ENCODE measurements around the gene DMPK.

Gene DMPK

GRCh38 chr19:45804959-45805230 is 22.6 kb upstream of the DMPK start:
- Histone ChIP-seq H4K20me1 (ENCODE audit: insufficient read depth, low read length) (no peaks in the 10 kb centered on the region), H3K36me3 (replicated peaks; ENCODE audit: low read depth, low read length) (no peaks in the 10 kb centered on the region), H3K27ac (ENCODE audit: low read length) (no peak overlapping the region), H3K4me1 (ENCODE audit: low read length) (peaks cover 24% of the 10 kb centered on the region), H3K9ac (ENCODE audit: low read length) (no peak overlapping the region), H2AFZ (ENCODE audit: low read depth, low read length) (no peak overlapping the region), H3K9me3 (ENCODE audit: insufficient read depth, low read length) (no peaks in the 10 kb centered on the region), H3K79me2 (ENCODE audit: low read length) (no peaks in the 10 kb centered on the region), H3K27me3 (ENCODE audit: low read depth, low read length) (no peaks in the 10 kb centered on the region; the same call in 1 of the 2 replicates), H3K4me2 (ENCODE audit: low read length) (no peak overlapping the region), H3K4me3 (ENCODE audit: low read length) (no peak overlapping the region)
- TF ChIP-seq CTCF (IDR thresholded peaks at IDR 0.05; ENCODE audit: low read depth, low read length), result no peak
- no peak for TF ChIP-seq EZH2phosphoT487 (IDR thresholded peaks at IDR 0.05; ENCODE audit: low read depth)

DNA sequence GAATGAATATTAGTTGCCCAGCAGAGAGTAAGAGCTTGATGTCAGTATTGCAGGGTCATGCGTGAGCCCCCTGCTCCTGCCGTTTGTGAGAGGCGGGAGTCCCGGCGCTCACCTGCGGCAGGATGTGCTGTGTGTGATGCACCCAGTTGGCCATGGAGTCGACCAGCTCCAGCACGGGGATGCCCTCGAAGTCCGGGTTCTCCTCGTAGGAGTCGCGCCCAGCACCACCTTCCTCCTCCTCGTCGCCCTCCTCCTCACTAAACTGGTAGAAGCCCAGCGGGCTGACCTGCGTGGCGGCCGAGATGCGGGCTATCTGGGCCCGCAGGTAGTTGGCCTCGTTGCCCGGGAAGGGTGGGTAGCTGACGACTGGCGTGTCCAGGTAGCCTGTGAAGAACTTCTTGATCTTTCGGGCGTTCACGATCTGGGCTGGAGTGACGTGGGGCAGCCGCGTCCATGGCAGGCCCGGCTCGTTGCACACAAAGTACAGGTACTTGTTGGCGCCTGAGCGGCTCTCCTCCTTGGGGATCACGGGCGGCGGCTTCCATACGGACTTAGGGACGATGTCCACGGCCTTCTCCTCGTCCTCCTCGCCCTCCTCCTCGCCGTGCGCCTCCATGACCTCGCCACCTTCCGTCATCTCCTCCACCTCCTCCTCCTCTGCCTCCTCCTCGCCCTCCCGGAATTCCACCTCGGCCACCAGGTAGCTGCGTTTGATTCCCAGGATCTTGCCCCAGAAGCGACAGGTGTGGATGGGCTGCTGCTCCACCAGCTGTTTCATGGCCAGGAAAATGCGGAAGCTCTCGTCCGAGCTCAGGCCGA is 22.1 kb upstream of the DMPK start:
- no peak overlapping the region for H2AFZ ChIP-seq (ENCODE audit: low read depth, low read length)
- no peaks in the 10 kb centered on the region for H3K9me3 ChIP-seq (ENCODE audit: insufficient read depth, low read length)
- no peaks in the 10 kb centered on the region for H3K36me3 ChIP-seq (replicated peaks; ENCODE audit: low read depth, low read length)

GRCh38 chr19:45801603-45802175 is 19.4 kb upstream of the DMPK start:
- peak overlapping the region; percentile 23; the same call in 1 of the 2 replicates for H3K4me2 ChIP-seq (ENCODE audit: low read length)

More for the DNA sequence above, 22.1 kb upstream of the DMPK start:
- Histone ChIP-seq H3K27me3 (ENCODE audit: low read depth, low read length) (no peaks in the 10 kb centered on the region; the same call in 1 of the 2 replicates), H4K20me1 (ENCODE audit: insufficient read depth, low read length) (no peaks in the 10 kb centered on the region), H3K4me2 (ENCODE audit: low read length) (no peak overlapping the region), H3K9ac (ENCODE audit: low read length) (no peak overlapping the region), H3K27ac (ENCODE audit: low read length) (no peak overlapping the region), H3K4me3 (ENCODE audit: low read length) (no peak overlapping the region), H3K79me2 (ENCODE audit: low read length) (no peaks in the 10 kb centered on the region), H3K4me1 (ENCODE audit: low read length) (peaks cover 22% of the 10 kb centered on the region)
- no peak for TF ChIP-seq CTCF (IDR thresholded peaks at IDR 0.05; ENCODE audit: low read depth, low read length)
- TF ChIP-seq EZH2phosphoT487 (IDR thresholded peaks at IDR 0.05; ENCODE audit: low read depth), result no peak

More at GRCh38 chr19:45801603-45802175, 19.4 kb upstream of the DMPK start:
- Histone ChIP-seq H3K27ac (ENCODE audit: low read length) (no peak overlapping the region), H3K4me1 (ENCODE audit: low read length) (peaks cover 26% of the 10 kb centered on the region), H3K27me3 (ENCODE audit: low read depth, low read length) (no peaks in the 10 kb centered on the region; the same call in 1 of the 2 replicates), H3K9me3 (ENCODE audit: insufficient read depth, low read length) (no peaks in the 10 kb centered on the region), H2AFZ (ENCODE audit: low read depth, low read length) (0 out of 2 replicates have a peak overlapping the region, but pooled peaks have one; percentile 4), H3K36me3 (replicated peaks; ENCODE audit: low read depth, low read length) (no peaks in the 10 kb centered on the region), H3K4me3 (ENCODE audit: low read length) (no peak overlapping the region), H3K9ac (ENCODE audit: low read length) (no peak overlapping the region), H3K79me2 (ENCODE audit: low read length) (no peaks in the 10 kb centered on the region), H4K20me1 (ENCODE audit: insufficient read depth, low read length) (no peaks in the 10 kb centered on the region)
- TF ChIP-seq CTCF (IDR thresholded peaks at IDR 0.05; ENCODE audit: low read depth, low read length) (no peak), EZH2phosphoT487 (IDR thresholded peaks at IDR 0.05; ENCODE audit: low read depth) (no peak)
